Measurements from ENCODE around the gene LETM1. TPM values are rescaled to one million over a fixed set of nuclear protein-coding genes. Genes with fewer than 3 reads are reported as not detected.
A peak's percentile ranks its signal among the peaks of the same experiment; 100 is the strongest.

The LETM1 gene
- total and polyA plus RNA-seq, 2 of the 13 experiments (the other 11 are each of a cell fraction or from before 2014, with no cell fraction given) = 9.7 to 41.6 TPM

DNA sequence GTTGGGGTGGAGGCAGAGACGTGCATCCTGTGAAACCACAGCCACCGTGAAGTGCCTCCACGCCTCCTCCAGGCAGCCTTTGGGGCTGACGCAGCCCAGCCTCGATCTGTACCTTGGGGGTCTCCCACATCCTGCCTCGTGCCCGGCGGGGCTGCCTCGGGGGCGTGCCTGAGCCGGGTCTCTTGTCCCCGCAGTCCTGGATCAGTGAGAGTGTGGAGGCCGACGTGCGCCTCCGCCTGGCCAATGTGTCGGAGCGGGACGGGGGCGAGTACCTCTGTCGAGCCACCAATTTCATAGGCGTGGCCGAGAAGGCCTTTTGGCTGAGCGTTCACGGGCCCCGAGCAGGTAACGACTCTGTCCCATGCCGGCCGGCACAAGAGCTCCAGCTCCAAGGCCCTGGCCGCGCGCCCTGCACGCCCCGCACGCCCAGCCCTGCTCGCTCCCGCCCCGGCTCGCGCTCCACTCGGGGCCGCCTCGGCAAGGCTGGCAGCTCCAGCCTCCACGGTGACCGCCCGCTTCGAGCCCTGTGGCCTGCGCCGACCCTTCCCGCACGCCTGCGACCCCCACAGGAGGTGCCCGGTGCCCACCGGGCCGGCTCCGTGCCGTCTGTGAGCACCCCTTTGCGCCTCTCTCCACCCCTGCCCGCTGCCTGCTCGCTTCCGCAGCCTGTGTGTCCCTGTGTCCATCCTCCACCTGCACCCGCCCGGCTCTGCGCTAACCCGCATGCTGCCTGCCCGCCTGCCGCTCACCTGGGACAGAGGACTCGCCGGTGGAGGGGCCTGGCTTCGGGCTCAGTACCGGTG lies 53.0 kb downstream of the LETM1 start (continued):
- TF ChIP-seq, protein P1, sequence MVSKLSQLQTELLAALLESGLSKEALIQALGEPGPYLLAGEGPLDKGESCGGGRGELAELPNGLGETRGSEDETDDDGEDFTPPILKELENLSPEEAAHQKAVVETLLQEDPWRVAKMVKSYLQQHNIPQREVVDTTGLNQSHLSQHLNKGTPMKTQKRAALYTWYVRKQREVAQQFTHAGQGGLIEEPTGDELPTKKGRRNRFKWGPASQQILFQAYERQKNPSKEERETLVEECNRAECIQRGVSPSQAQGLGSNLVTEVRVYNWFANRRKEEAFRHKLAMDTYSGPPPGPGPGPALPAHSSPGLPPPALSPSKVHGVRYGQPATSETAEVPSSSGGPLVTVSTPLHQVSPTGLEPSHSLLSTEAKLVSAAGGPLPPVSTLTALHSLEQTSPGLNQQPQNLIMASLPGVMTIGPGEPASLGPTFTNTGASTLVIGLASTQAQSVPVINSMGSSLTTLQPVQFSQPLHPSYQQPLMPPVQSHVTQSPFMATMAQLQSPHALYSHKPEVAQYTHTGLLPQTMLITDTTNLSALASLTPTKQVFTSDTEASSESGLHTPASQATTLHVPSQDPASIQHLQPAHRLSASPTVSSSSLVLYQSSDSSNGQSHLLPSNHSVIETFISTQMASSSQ (IDR thresholded peaks at IDR 0.05; ENCODE audit: low read depth) = no peak
- TF ChIP-seq, protein P1 (CRISPR knock-in tag; IDR thresholded peaks at IDR 0.05; ENCODE audit: borderline replicate concordance) = no peak; the same call in 1 of the 2 replicates
- TF ChIP-seq AKAP8 (CRISPR knock-in tag; IDR thresholded peaks at IDR 0.05) (peak; percentile 35; the same call in 1 of the 2 replicates), ZFP36 (IDR thresholded peaks at IDR 0.05; ENCODE audit: borderline replicate concordance, low read depth, low read length, partially characterized antibody) (peak; percentile 43), ARNT (IDR thresholded peaks at IDR 0.05) (no peak), MTA1 (CRISPR knock-in tag; IDR thresholded peaks at IDR 0.05; ENCODE audit: borderline replicate concordance) (peak; percentile 13; the same call in 1 of the 2 replicates), BRCA1 (CRISPR knock-in tag; IDR thresholded peaks at IDR 0.05) (no peak), ZKSCAN8 (CRISPR knock-in tag; IDR thresholded peaks at IDR 0.05; ENCODE audit: borderline replicate concordance) (no peak), ZNF678 (CRISPR knock-in tag; IDR thresholded peaks at IDR 0.05) (peak; percentile 4; the same call in 1 of the 2 replicates), ZNF543 (CRISPR knock-in tag; IDR thresholded peaks at IDR 0.05) (0 out of 2 replicates have a peak, but pooled peaks have one; percentile 12), GABPB1 (CRISPR knock-in tag; IDR thresholded peaks at IDR 0.05) (peak; percentile 27; the same call in 1 of the 2 replicates), RBFOX2 (IDR thresholded peaks at IDR 0.05; ENCODE audit: low read depth, low read length) (peak; percentile 80), GATAD1 (CRISPR knock-in tag; IDR thresholded peaks at IDR 0.05) (no peak), ZC3H4 (CRISPR knock-in tag; IDR thresholded peaks at IDR 0.05; ENCODE audit: borderline replicate concordance) (no peak), EP300 (IDR thresholded peaks at IDR 0.05; ENCODE audit: low read depth in 2 of 2, low read length in 2 of 2) (no peak), EP300 (CRISPR knock-in tag; IDR thresholded peaks at IDR 0.05; ENCODE audit: borderline replicate concordance) (no peak), ZNF772 (CRISPR knock-in tag; IDR thresholded peaks at IDR 0.05) (0 out of 2 replicates have a peak, but pooled peaks have one; percentile 5), ZNF503 (CRISPR knock-in tag; IDR thresholded peaks at IDR 0.05) (no peak)
- TF ChIP-seq, protein P2, sequence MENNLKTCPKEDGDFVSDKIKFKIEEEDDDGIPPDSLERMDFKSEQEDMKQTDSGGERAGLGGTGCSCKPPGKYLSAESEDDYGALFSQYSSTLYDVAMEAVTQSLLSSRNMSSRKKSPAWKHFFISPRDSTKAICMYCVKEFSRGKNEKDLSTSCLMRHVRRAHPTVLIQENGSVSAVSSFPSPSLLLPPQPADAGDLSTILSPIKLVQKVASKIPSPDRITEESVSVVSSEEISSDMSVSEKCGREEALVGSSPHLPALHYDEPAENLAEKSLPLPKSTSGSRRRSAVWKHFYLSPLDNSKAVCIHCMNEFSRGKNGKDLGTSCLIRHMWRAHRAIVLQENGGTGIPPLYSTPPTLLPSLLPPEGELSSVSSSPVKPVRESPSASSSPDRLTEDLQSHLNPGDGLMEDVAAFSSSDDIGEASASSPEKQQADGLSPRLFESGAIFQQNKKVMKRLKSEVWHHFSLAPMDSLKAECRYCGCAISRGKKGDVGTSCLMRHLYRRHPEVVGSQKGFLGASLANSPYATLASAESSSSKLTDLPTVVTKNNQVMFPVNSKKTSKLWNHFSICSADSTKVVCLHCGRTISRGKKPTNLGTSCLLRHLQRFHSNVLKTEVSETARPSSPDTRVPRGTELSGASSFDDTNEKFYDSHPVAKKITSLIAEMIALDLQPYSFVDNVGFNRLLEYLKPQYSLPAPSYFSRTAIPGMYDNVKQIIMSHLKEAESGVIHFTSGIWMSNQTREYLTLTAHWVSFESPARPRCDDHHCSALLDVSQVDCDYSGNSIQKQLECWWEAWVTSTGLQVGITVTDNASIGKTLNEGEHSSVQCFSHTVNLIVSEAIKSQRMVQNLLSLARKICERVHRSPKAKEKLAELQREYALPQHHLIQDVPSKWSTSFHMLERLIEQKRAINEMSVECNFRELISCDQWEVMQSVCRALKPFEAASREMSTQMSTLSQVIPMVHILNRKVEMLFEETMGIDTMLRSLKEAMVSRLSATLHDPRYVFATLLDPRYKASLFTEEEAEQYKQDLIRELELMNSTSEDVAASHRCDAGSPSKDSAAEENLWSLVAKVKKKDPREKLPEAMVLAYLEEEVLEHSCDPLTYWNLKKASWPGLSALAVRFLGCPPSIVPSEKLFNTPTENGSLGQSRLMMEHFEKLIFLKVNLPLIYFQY (CRISPR knock-in tag; IDR thresholded peaks at IDR 0.05; ENCODE audit: borderline replicate concordance) = peak; percentile 6; the same call in 1 of the 2 replicates
